ENCODE data around the gene HHEX.

The HHEX gene

DNA sequence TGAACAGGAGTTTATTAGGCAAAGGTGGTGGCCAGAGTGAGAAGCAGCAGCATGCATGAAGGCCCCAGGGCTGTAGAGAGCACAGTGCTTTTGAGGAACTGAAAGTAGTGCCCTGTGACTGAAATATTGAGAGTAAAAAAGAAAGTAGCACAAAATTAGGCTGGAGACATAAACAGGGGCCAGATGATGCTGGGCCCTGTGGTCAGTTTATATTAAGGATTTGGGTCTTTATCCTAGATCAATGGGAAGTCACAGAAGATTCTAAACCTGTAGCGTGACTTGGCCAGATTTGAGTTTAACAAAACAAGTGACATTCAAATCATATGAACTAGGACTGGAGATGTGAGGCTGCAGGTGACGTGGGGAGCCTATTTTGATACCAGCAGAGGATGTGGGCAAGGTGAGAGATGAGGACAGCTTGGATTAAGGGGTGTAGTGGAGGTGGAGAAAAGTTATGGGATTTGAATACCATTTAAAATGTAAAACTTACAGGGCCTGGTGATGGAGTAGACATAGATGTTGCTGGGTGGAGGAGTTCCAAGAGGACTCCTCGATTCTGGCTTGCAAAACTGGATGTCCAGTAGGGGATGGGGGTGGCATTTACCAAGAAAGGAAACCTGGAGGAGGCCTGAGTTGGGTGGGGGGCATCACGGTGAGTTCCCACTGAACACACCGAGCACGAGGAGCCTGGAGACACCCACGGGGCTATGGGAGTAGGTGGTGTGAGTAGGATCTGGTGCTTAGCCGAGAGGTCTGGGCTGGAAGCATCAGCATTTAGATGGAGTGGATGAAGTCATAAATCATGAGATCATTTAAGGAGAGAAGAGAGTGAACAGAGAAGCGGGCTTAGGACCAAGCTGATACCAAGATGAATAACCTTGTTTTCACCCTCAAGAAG lies 52.8 kb downstream of the HHEX start:
- no peak overlapping the region for H3K4me3 ChIP-seq (ENCODE audit: low read length)
- no peak overlapping the region for H3K27ac ChIP-seq (ENCODE audit: low read length)
- H3K9ac ChIP-seq (ENCODE audit: low read depth, low read length): no peak overlapping the region
- no peaks in the 10 kb centered on the region for H3K27me3 ChIP-seq (ENCODE audit: insufficient read depth, low read length)
- no peaks in the 10 kb centered on the region for H3K36me3 ChIP-seq (ENCODE audit: insufficient read depth, low read depth, low read length)
- no peaks in the 10 kb centered on the region; the same call in 1 of the 2 replicates for H3K9me3 ChIP-seq (ENCODE audit: insufficient read depth, low read depth, low read length)
- no peaks in the 10 kb centered on the region for H3K4me1 ChIP-seq (ENCODE audit: insufficient read depth, low read length)
